Measurements from ENCODE around the gene IL32.

The IL32 gene

GRCh38 chr16:3023669-3024478 is 41.6 kb upstream of the IL32 start, which contains the start of the genes HCFC1R1 and THOC6:
Gene HCFC1R1, minus strand, starts transcription at chr16:3023942. Its CDS starts 1 bp downstream, at chr16:3023941.
Gene THOC6, plus strand, starts transcription at chr16:3024035. Its CDS starts 292 bp downstream, at chr16:3024327.
- peaks cover 0 to 61% (median 57%) of the 10 kb centered on the region in 4 experiments for H3K4me1 ChIP-seq (ENCODE audit: control extremely low read depth in 1 of 4, control insufficient read depth in 4 of 4, insufficient read depth in 4 of 4, low read length in 3 of 4)
- H3K27me3 ChIP-seq (replicated peaks in 2 of 5; ENCODE audit: control insufficient read depth in 4 of 5, insufficient read depth in 5 of 5, low read length in 4 of 5) = peaks cover 0 to 6% (median 4%) of the 10 kb centered on the region in 5 experiments
- CTCF ChIA-PET = interaction anchor here (1.3 to 12.5 kb wide), 6 partner anchors 7 to 21 kb away, joined by 3 to 197 read pairs (median 53); no protein-coding TSS in a partner anchor
- DNase-seq = peak; percentile 98
- under 1% methylated on average over 58 of the region's 69 CpGs for WGBS (ENCODE audit: insufficient coverage)
- H3K9me3 ChIP-seq (ENCODE audit: control extremely low read depth in 1 of 5, control insufficient read depth in 4 of 5, insufficient read depth in 2 of 5, low read depth in 1 of 5, low read length in 4 of 5) = no peaks in the 10 kb centered on the region
- H3K36me3 ChIP-seq (ENCODE audit: control insufficient read depth in 4 of 4, insufficient read depth in 4 of 4, low read length in 3 of 4) = peaks cover 5 to 22% (median 19%) of the 10 kb centered on the region in 4 experiments
- peak within 1 kb of the TSS; percentile 16 to 82 (median 77) for H3K4me3 ChIP-seq (ENCODE audit: control insufficient read depth in 1 of 7, extremely low read depth in 1 of 7, insufficient read depth in 4 of 7, low read depth in 2 of 7, low read length in 6 of 7)
- H3K27ac ChIP-seq (ENCODE audit: insufficient read depth in 1 of 2, low read depth in 1 of 2, low read length in 2 of 2, poor library complexity in 1 of 2, severe bottlenecking in 2 of 2) = peak within 1 kb of the TSS; percentile 81 to 90
- POLR2A ChIA-PET = no interaction called here

DNA sequence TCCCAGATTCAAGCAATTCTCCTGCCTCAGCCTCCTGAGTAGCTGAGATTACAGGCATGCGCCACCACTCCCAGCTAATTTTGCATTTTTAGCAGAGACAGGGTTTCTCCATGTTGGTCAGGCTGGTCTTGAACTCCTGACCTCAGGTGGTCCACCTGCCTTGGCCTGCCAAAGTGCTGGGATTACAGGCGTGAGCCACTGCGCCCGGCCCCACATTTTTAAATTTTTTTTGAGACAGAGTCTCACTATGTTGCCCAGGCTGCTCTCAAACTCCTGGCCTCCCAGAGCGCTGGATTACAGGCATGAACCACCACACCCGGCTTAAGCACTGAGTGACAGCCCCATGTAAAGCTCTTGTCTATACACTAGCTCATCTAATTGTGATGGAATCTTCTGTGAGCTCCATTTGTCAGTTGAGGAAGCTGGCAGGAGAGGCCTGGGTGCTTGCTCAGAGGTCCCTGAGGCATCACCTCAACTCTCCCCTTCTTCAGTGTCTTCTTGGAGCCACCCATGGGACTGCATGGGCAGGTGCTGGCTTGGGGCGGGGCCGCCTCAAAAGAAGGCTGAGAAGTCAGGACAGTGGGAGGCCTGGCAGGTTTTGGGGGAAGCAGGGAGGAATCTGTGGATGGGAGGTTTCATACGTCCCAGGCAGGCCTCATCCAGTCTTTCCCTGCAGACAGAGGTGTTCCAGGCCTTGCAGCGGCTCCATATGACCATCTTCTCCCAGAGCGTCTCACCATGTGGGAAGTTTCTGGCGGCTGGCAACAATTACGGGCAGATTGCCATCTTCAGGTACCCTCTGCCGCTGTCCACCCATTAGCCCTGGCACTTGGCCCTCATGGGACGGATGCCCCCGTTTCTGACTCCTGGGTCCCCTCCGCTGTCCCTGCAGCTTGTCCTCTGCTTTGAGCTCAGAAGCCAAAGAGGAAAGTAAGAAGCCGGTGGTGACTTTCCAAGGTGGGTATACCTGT is 40.1 kb upstream of the IL32 start:
- Histone ChIP-seq H3K4me3 (ENCODE audit: control insufficient read depth in 1 of 7, extremely low read depth in 1 of 7, insufficient read depth in 4 of 7, low read depth in 2 of 7, low read length in 6 of 7) (no peak overlapping the region), H3K27ac (ENCODE audit: insufficient read depth in 1 of 2, low read depth in 1 of 2, low read length in 2 of 2, poor library complexity in 1 of 2, severe bottlenecking in 2 of 2) (no peak overlapping the region), H3K27me3 (replicated peaks in 2 of 5; ENCODE audit: control insufficient read depth in 4 of 5, insufficient read depth in 5 of 5, low read length in 4 of 5) (peaks cover 0 to 20% (median 15%) of the 10 kb centered on the region in 5 experiments), H3K36me3 (ENCODE audit: control insufficient read depth in 4 of 4, insufficient read depth in 4 of 4, low read length in 3 of 4) (peaks cover 5 to 22% (median 19%) of the 10 kb centered on the region in 4 experiments), H3K9me3 (ENCODE audit: control extremely low read depth in 1 of 5, control insufficient read depth in 4 of 5, insufficient read depth in 2 of 5, low read depth in 1 of 5, low read length in 4 of 5) (no peaks in the 10 kb centered on the region), H3K4me1 (ENCODE audit: control extremely low read depth in 1 of 4, control insufficient read depth in 4 of 4, insufficient read depth in 4 of 4, low read length in 3 of 4) (peaks cover 0 to 60% (median 58%) of the 10 kb centered on the region in 4 experiments)
- 97% methylated on average over 17 of the region's 18 CpGs for WGBS (ENCODE audit: insufficient coverage)
- no peak for DNase-seq
- ChIA-PET POLR2A (no interaction called here), CTCF (interaction anchor here (1.1 to 12.5 kb wide), 5 partner anchors 8 to 34 kb away, joined by 4 to 197 read pairs (median 6); partner anchors contain the start of genes BICDL2 and MMP25)

GRCh38 chr16:3026003-3026378 is 39.4 kb upstream of the IL32 start:
- Histone ChIP-seq H3K9me3 (ENCODE audit: control extremely low read depth in 1 of 5, control insufficient read depth in 4 of 5, insufficient read depth in 2 of 5, low read depth in 1 of 5, low read length in 4 of 5) (no peaks in the 10 kb centered on the region), H3K27ac (ENCODE audit: insufficient read depth in 1 of 2, low read depth in 1 of 2, low read length in 2 of 2, poor library complexity in 1 of 2, severe bottlenecking in 2 of 2) (no peak overlapping the region), H3K4me1 (ENCODE audit: control extremely low read depth in 1 of 4, control insufficient read depth in 4 of 4, insufficient read depth in 4 of 4, low read length in 3 of 4) (peaks cover 0 to 54% (median 52%) of the 10 kb centered on the region in 4 experiments), H3K27me3 (replicated peaks in 2 of 5; ENCODE audit: control insufficient read depth in 4 of 5, insufficient read depth in 5 of 5, low read length in 4 of 5) (peaks cover 0 to 27% (median 21%) of the 10 kb centered on the region in 5 experiments), H3K4me3 (ENCODE audit: control insufficient read depth in 1 of 7, extremely low read depth in 1 of 7, insufficient read depth in 4 of 7, low read depth in 2 of 7, low read length in 6 of 7) (no peak overlapping the region), H3K36me3 (ENCODE audit: control insufficient read depth in 4 of 4, insufficient read depth in 4 of 4, low read length in 3 of 4) (peaks cover 5 to 22% (median 19%) of the 10 kb centered on the region in 4 experiments)
- ChIA-PET CTCF (interaction anchor here (0.9 to 12.5 kb wide), 6 partner anchors 5 to 34 kb away, joined by 3 to 197 read pairs (median 52); partner anchors contain the start of genes BICDL2, CLDN6, HCFC1R1 and MMP25), POLR2A (no interaction called here)
- DNase-seq = no peak
- 97% methylated on average over 8 of the region's 8 CpGs for WGBS (ENCODE audit: insufficient coverage)

DNA sequence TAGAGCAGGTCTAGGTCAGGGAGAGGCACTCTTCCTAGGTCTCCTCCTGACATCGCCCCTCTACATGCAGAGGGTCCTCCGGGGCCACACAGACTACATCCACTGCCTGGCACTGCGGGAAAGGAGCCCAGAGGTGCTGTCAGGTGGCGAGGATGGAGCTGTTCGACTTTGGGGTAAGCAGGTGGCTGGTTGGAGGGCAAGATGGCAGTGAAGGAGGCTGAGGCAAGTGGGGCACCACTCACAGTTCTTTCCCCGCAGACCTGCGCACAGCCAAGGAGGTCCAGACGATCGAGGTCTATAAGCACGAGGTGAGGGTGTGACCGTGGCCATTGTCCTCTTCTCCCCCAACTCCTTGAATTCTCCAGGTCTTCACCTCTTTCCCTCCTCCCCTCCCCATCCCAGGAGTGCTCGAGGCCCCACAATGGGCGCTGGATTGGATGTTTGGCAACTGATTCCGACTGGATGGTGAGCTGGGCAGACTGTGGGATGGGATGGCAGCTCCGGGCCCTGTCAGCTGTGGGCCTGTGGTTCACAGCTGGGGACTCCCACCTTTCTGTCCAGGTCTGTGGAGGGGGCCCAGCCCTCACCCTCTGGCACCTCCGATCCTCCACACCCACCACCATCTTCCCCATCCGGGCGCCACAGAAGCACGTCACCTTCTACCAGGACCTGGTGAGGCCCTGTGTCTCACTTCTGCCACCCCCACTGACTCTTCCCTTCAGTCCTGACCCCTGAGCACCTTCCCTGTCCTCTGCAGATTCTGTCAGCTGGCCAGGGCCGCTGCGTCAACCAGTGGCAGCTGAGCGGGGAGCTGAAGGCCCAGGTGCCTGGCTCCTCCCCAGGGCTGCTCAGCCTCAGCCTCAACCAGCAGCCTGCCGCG is 38.6 kb upstream of the IL32 start:
- Histone ChIP-seq H3K4me3 (ENCODE audit: control insufficient read depth in 1 of 7, extremely low read depth in 1 of 7, insufficient read depth in 4 of 7, low read depth in 2 of 7, low read length in 6 of 7) (no peak overlapping the region), H3K36me3 (ENCODE audit: control insufficient read depth in 4 of 4, insufficient read depth in 4 of 4, low read length in 3 of 4) (peaks cover 5 to 22% (median 19%) of the 10 kb centered on the region in 4 experiments), H3K27me3 (replicated peaks in 2 of 5; ENCODE audit: control insufficient read depth in 4 of 5, insufficient read depth in 5 of 5, low read length in 4 of 5) (peaks cover 0 to 35% (median 21%) of the 10 kb centered on the region in 5 experiments), H3K9me3 (ENCODE audit: control extremely low read depth in 1 of 5, control insufficient read depth in 4 of 5, insufficient read depth in 2 of 5, low read depth in 1 of 5, low read length in 4 of 5) (no peaks in the 10 kb centered on the region), H3K27ac (ENCODE audit: insufficient read depth in 1 of 2, low read depth in 1 of 2, low read length in 2 of 2, poor library complexity in 1 of 2, severe bottlenecking in 2 of 2) (no peak overlapping the region), H3K4me1 (ENCODE audit: control extremely low read depth in 1 of 4, control insufficient read depth in 4 of 4, insufficient read depth in 4 of 4, low read length in 3 of 4) (peaks cover 0 to 45% (median 43%) of the 10 kb centered on the region in 4 experiments)
- POLR2A ChIA-PET = interaction anchor here (1.4 to 1.6 kb wide), 2 partner anchors 9 to 23 kb away, joined by 5 to 7 read pairs; partner anchors contain the start of gene CLDN6
- DNase-seq = no peak
- CTCF ChIA-PET = interaction anchor here (0.9 to 12.5 kb wide), 13 partner anchors 6 to 80 kb away, joined by 3 to 197 read pairs (median 10); partner anchors contain the start of genes BICDL2, CLDN6, CLDN9 and HCFC1R1
- 95% methylated on average over 22 of the region's 24 CpGs for WGBS (ENCODE audit: insufficient coverage)

DNA sequence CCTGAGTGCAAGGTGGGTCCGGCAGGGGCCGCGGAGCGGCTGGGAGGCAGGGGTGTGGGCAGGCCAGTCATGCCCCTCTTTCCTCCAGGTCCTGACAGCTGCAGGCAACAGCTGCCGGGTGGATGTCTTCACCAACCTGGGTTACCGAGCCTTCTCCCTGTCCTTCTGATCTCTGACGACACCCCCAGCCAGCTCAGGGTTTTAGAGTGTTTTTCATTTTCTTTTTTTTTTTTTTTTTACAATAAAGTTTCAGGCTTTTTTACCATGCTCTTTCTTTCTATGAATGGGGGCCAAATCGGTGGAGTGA is 38.0 kb upstream of the IL32 start:
- H3K27ac ChIP-seq (ENCODE audit: insufficient read depth in 1 of 2, low read depth in 1 of 2, low read length in 2 of 2, poor library complexity in 1 of 2, severe bottlenecking in 2 of 2) = no peak overlapping the region
- ChIA-PET CTCF (interaction anchor here (1.1 to 12.5 kb wide), 12 partner anchors 7 to 81 kb away, joined by 3 to 197 read pairs (median 12); partner anchors contain the start of genes BICDL2, CLDN6, CLDN9 and HCFC1R1), POLR2A (interaction anchor here (0.8 to 1.6 kb wide), 4 partner anchors 9 to 1388 kb away, joined by 3 to 7 read pairs (median 6); partner anchors contain the start of gene CLDN6)
- no peak overlapping the region for H3K4me3 ChIP-seq (ENCODE audit: control insufficient read depth in 1 of 7, extremely low read depth in 1 of 7, insufficient read depth in 4 of 7, low read depth in 2 of 7, low read length in 6 of 7)
- no peak for DNase-seq
- H3K36me3 ChIP-seq (ENCODE audit: control insufficient read depth in 4 of 4, insufficient read depth in 4 of 4, low read length in 3 of 4) = peaks cover 5 to 22% (median 19%) of the 10 kb centered on the region in 4 experiments
- H3K27me3 ChIP-seq (replicated peaks in 2 of 5; ENCODE audit: control insufficient read depth in 4 of 5, insufficient read depth in 5 of 5, low read length in 4 of 5) = peaks cover 0 to 41% (median 25%) of the 10 kb centered on the region in 5 experiments
- peaks cover 0 to 39% (median 37%) of the 10 kb centered on the region in 4 experiments for H3K4me1 ChIP-seq (ENCODE audit: control extremely low read depth in 1 of 4, control insufficient read depth in 4 of 4, insufficient read depth in 4 of 4, low read length in 3 of 4)
- WGBS (ENCODE audit: insufficient coverage) = 100% methylated on average over 3 of the region's 8 CpGs
- no peaks in the 10 kb centered on the region for H3K9me3 ChIP-seq (ENCODE audit: control extremely low read depth in 1 of 5, control insufficient read depth in 4 of 5, insufficient read depth in 2 of 5, low read depth in 1 of 5, low read length in 4 of 5)
